ENCODE results near the gene CTBP1.

Gene CTBP1

DNA sequence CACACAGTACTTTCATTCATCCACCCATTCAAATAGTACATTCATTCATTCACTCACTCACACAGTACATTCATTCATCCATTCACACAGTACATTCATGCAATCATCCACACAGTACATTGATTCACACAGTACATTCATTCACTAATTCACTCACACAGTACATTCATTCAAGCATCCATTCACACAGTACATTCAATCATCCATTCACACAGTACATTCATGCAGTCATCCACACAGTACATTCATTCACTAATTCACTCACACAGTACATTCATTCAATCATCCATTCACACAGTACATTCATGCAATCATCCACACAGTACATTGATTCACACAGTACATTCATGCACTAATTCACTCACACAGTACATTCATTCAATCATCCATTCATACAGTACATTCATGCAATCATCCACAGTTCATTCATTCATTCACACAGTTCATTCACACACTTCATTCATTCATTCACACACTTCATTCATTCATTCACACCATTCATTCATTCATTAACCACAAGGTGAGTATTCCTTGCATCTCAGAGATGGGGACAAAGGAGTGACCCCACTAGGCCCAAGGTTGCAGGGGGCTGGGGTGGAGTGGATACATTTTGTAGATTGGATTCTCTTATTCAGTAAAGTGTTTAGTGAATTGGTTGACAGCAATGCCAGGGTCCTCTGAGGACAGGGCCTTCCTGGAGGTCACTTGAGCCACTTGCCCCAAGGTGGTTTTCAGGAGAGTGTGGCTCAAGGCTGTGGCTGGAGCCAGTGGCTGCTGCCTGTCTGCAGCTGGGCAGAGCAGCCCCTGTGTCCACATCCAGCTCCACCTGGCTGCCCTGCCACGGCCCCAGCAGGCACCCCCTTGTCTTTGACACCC is 72.3 kb downstream of the CTBP1 start:
- Histone ChIP-seq H3K27me3 (ENCODE audit: insufficient read depth, low read length, poor library complexity, severe bottlenecking) (no peaks in the 10 kb centered on the region), H3K4me2 (ENCODE audit: low read depth, low read length, poor library complexity, severe bottlenecking) (no peak overlapping the region), H3K9me2 (replicated peaks; ENCODE audit: low read depth, low read length) (no peaks in the 10 kb centered on the region), H3K9ac (ENCODE audit: low read depth, low read length, poor library complexity, severe bottlenecking) (no peak overlapping the region), H3K4me3 (ENCODE audit: low read length, poor library complexity, severe bottlenecking) (no peak overlapping the region), H3F3A (ENCODE audit: low read depth) (no peaks in the 10 kb centered on the region), H3K79me2 (ENCODE audit: insufficient read depth, low read length) (no peaks in the 10 kb centered on the region), H3K4me1 (ENCODE audit: insufficient read depth, low read length, poor library complexity, severe bottlenecking) (no peaks in the 10 kb centered on the region), H3K9me3 (ENCODE audit: insufficient read depth, low read depth, low read length) (peaks cover 24% of the 10 kb centered on the region), H4K20me1 (ENCODE audit: insufficient read depth, low read length, poor library complexity, severe bottlenecking) (no peaks in the 10 kb centered on the region), H2AFZ (ENCODE audit: low read length) (no peak overlapping the region), H3K36me3 (ENCODE audit: insufficient read depth, low read length) (peaks cover under 1% of the 10 kb centered on the region; the same call in 1 of the 2 replicates)
- TF ChIP-seq EZH2phosphoT487 (IDR thresholded peaks at IDR 0.05; ENCODE audit: borderline replicate concordance): no peak
- TF ChIP-seq CTCF (conservative IDR thresholded peaks at IDR 0.05; ENCODE audit: low read length): no peak

DNA sequence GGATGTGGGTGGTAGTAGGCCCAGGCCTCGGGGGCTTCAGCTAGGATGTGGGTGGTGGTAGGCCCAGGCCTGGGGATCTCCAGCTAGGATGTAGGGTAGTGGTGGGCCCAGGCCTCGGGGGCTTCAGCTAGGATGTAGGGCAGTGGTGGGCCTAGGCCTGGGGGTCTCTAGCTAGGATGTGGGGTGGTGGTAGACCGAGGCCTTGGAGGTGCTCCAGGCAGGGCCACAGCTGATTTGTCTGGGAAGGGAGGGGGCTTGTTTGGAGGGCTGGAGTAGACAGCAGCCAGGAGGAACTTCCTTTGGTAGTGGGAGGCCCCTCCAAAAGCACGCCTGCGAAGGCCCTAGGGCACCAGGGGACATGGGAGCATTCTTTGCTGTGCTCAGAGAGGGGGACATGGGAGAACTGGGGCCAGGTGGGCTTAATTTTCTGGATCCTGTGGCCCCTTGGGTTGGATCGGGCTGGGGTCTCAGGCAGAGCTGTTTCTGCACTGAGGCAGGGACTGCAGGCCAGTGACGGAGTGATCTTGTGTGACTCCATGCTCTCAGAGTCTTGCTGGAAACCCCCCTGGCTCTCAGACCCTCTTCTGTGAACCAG is 73.2 kb downstream of the CTBP1 start:
- Histone ChIP-seq H3K9me3 (ENCODE audit: insufficient read depth, low read depth, low read length) (peaks cover 15% of the 10 kb centered on the region), H3K4me3 (ENCODE audit: low read length, poor library complexity, severe bottlenecking) (no peak overlapping the region), H3K79me2 (ENCODE audit: insufficient read depth, low read length) (no peaks in the 10 kb centered on the region), H2AFZ (ENCODE audit: low read length) (no peak overlapping the region), H3K4me2 (ENCODE audit: low read depth, low read length, poor library complexity, severe bottlenecking) (no peak overlapping the region), H4K20me1 (ENCODE audit: insufficient read depth, low read length, poor library complexity, severe bottlenecking) (no peaks in the 10 kb centered on the region), H3F3A (ENCODE audit: low read depth) (no peaks in the 10 kb centered on the region), H3K9me2 (replicated peaks; ENCODE audit: low read depth, low read length) (no peaks in the 10 kb centered on the region), H3K36me3 (ENCODE audit: insufficient read depth, low read length) (no peaks in the 10 kb centered on the region), H3K4me1 (ENCODE audit: insufficient read depth, low read length, poor library complexity, severe bottlenecking) (no peaks in the 10 kb centered on the region), H3K27me3 (ENCODE audit: insufficient read depth, low read length, poor library complexity, severe bottlenecking) (no peaks in the 10 kb centered on the region), H3K9ac (ENCODE audit: low read depth, low read length, poor library complexity, severe bottlenecking) (no peak overlapping the region)
- TF ChIP-seq EZH2phosphoT487 (IDR thresholded peaks at IDR 0.05; ENCODE audit: borderline replicate concordance): no peak
- no peak for TF ChIP-seq CTCF (conservative IDR thresholded peaks at IDR 0.05; ENCODE audit: low read length)

- no peak overlapping the region for H3K4me2 ChIP-seq (ENCODE audit: low read depth, low read length, poor library complexity, severe bottlenecking)
These were observed 73.8 kb downstream of the CTBP1 start for GRCh38 chr4:1174941-1175634.

More at GRCh38 chr4:1174941-1175634, 73.8 kb downstream of the CTBP1 start:
- Histone ChIP-seq H3K79me2 (ENCODE audit: insufficient read depth, low read length) (no peaks in the 10 kb centered on the region), H3K4me1 (ENCODE audit: insufficient read depth, low read length, poor library complexity, severe bottlenecking) (no peaks in the 10 kb centered on the region), H3K9ac (ENCODE audit: low read depth, low read length, poor library complexity, severe bottlenecking) (no peak overlapping the region), H2AFZ (ENCODE audit: low read length) (no peak overlapping the region), H3F3A (ENCODE audit: low read depth) (no peaks in the 10 kb centered on the region), H3K27me3 (ENCODE audit: insufficient read depth, low read length, poor library complexity, severe bottlenecking) (no peaks in the 10 kb centered on the region), H3K9me3 (ENCODE audit: insufficient read depth, low read depth, low read length) (peaks cover 9% of the 10 kb centered on the region), H3K36me3 (ENCODE audit: insufficient read depth, low read length) (peaks cover 1% of the 10 kb centered on the region; the same call in 1 of the 2 replicates), H3K9me2 (replicated peaks; ENCODE audit: low read depth, low read length) (no peaks in the 10 kb centered on the region), H3K4me3 (ENCODE audit: low read length, poor library complexity, severe bottlenecking) (no peak overlapping the region), H4K20me1 (ENCODE audit: insufficient read depth, low read length, poor library complexity, severe bottlenecking) (no peaks in the 10 kb centered on the region)
- TF ChIP-seq CTCF (conservative IDR thresholded peaks at IDR 0.05; ENCODE audit: low read length) (no peak), EZH2phosphoT487 (IDR thresholded peaks at IDR 0.05; ENCODE audit: borderline replicate concordance) (no peak)
